Lower leg skin (tissue), 3 donors: ENCODE measurements around the gene GALT.

Experiments used
- CTCF ChIP-seq, 3 donors: fragments of 450-650 bp; IDR thresholded peaks; one replicate each; pipeline ENCODE4 v1.5.1; 2016; ENCODE audit warnings: antibody characterized with exemption in 3 of 3, mild to moderate bottlenecking in 3 of 3, moderate library complexity in 2 of 3
- POLR2A ChIP-seq, 2 donors: fragments of 450-650 bp; IDR thresholded peaks; one replicate each; pipeline ENCODE4 v1.6.1; 2016 to 2017; ENCODE audit warnings: antibody characterized with exemption in 2 of 2, mild to moderate bottlenecking in 1 of 2, moderate library complexity in 1 of 2

- TF ChIP-seq POLR2A (IDR thresholded peaks at IDR 0.05) (no peak), CTCF (IDR thresholded peaks at IDR 0.05) (no peak)
Measured at GRCh38 chr9:34686231-34686630, 39.8 kb downstream of the GALT start.
